Transverse colon (tissue), 4 donors: ENCODE results near the gene RAP1GDS1. TPM values are rescaled to one million over a fixed set of nuclear protein-coding genes. Genes with fewer than 3 reads are reported as not detected.

Experiments used
- DNase-seq: peaks from one replicate; pipeline ENCODE4 v3.0.0-alpha.2; 2019
- H3K27ac ChIP-seq, 4 donors: fragments of 200-600 bp; sonication (generic); 2 replicates each; pipeline ENCODE4 v1.5.1; 2016 to 2018; ENCODE audit warnings: inconsistent platforms in 4 of 4
- H3K27me3 ChIP-seq: fragments of 200-600 bp; sonication (generic); 2 replicates; pipeline ENCODE4 v1.5.1; 2017; ENCODE audit warnings: inconsistent platforms
- H3K36me3 ChIP-seq, 4 donors: fragments of 200-600 bp; sonication (generic); 2 replicates each; pipeline ENCODE4 v1.5.1; 2017 to 2019; ENCODE audit warnings: inconsistent platforms in 4 of 4
- H3K4me1 ChIP-seq, 4 donors: fragments of 200-600 bp; sonication (generic); 2 replicates each; pipeline ENCODE4 v1.5.1; 2017 to 2020; ENCODE audit warnings: inconsistent platforms in 4 of 4
- H3K4me3 ChIP-seq, 4 donors: fragments of 200-600 bp; sonication (generic); 1 replicate in 1 of 4; 2 replicates in 3 of 4; pipeline versions ENCODE4 v1.5.1 to v1.6.1; 2017 to 2019; ENCODE audit warnings: inconsistent platforms in 4 of 4
- H3K9me3 ChIP-seq, 2 donors: fragments of 200-600 bp; sonication (generic); 2 replicates each; pipeline ENCODE4 v1.5.1; 2017 to 2019; ENCODE audit warnings: inconsistent platforms in 2 of 2
- CTCF ChIP-seq, 5 experiments: fragments of 200-600 bp in 3 of 5; fragments of 450-650 bp in 2 of 5; sonication (generic) in 3 of 5; IDR thresholded peaks; 1 replicate in 2 of 5; 2 replicates in 3 of 5; pipeline ENCODE4 v1.5.1; 2016 to 2017; ENCODE audit warnings: antibody characterized with exemption in 5 of 5, inconsistent platforms in 3 of 5, mild to moderate bottlenecking in 2 of 5, moderate library complexity in 1 of 5
- EP300 ChIP-seq: sonication (generic); formaldehyde crosslinking; IDR thresholded peaks from one replicate; pipeline ENCODE4 v1.6.1; 2017; ENCODE audit warnings: antibody characterized with exemption, low read depth
- POLR2A ChIP-seq: fragments of 450-650 bp; IDR thresholded peaks from one replicate; pipeline ENCODE4 v1.6.1; 2016; ENCODE audit warnings: antibody characterized with exemption, mild to moderate bottlenecking, moderate library complexity
- POLR2AphosphoS5 ChIP-seq, 3 donors: sonication (generic); formaldehyde crosslinking; IDR thresholded peaks; one replicate each; pipeline ENCODE4 v1.6.1; 2016; ENCODE audit warnings: antibody characterized with exemption in 3 of 3
- WGBS, 2 donors: methylation state at CpG; one replicate each; pipeline ENCODE4 v1.1.5; 2018; ENCODE audit warnings: low coverage in 1 of 2; 5-methylcytosine and 5-hydroxymethylcytosine counted together
- in situ Hi-C, 4 donors: fragments of 200-750 bp; cut with MboI; loops; one replicate each; pipeline versions ENCODE4 v1.15.0 to v1.15.1; 2017; ENCODE audit warnings: low sequenced_read_pairs in 3 of 4, low pct_ligation_motif_present in 1 of 4, low pct_unique_long_range_greater_than_20kb in 1 of 4
- intact Hi-C: fragments of 100-400 bp; cut with DNase I; formaldehyde crosslinking; loops from one replicate; pipeline ENCODE4 v1.15.1; 2023; ENCODE audit warnings: low total_unique reads
- total RNA-seq, 4 donors: library from RNA; depleted of rRNA; stranded (reverse); fragments of >200 nt; gene quantifications; one replicate each; pipeline ENCODE4 v1.1.0, GENCODE V29; 2016

The RAP1GDS1 gene
- total RNA-seq, 4 donors from 2014 or later = 6.7 to 44.3 (median 34.2) TPM

GRCh38 chr4:98385831-98386230 is 124.6 kb downstream of the RAP1GDS1 start:
- Histone ChIP-seq H3K27me3 (no peaks in the 10 kb centered on the region), H3K4me3 (no peak overlapping the region), H3K9me3 (no peaks in the 10 kb centered on the region), H3K4me1 (no peaks in the 10 kb centered on the region), H3K36me3 (no peaks in the 10 kb centered on the region), H3K27ac (no peak overlapping the region)
- no peak for TF ChIP-seq POLR2A
- no peak for TF ChIP-seq EP300
- TF ChIP-seq CTCF (IDR thresholded peaks at IDR 0.05) = no peak
- no peak for TF ChIP-seq POLR2AphosphoS5 (IDR thresholded peaks at IDR 0.05)
- DNase-seq = no peak
- in situ Hi-C loops = no loop called here
- 78 to 86% methylated on average over 2 of the region's 2 CpGs for whole genome bisulfite sequencing, 2 donors
- intact Hi-C loops = no loop called here

GRCh38 chr4:98387345-98388026 is 126.3 kb downstream of the RAP1GDS1 start:
- intact Hi-C loops = no loop called here
- in situ Hi-C loops = no loop called here
- H3K27me3 ChIP-seq = no peaks in the 10 kb centered on the region
- no peak overlapping the region for H3K27ac ChIP-seq
- H3K4me3 ChIP-seq = no peak overlapping the region
- H3K4me1 ChIP-seq = no peaks in the 10 kb centered on the region
- H3K9me3 ChIP-seq = no peaks in the 10 kb centered on the region
- WGBS, 2 donors = 94 to 100% methylated on average over 3 to 5 of the region's 5 CpGs
- TF ChIP-seq POLR2AphosphoS5 (IDR thresholded peaks at IDR 0.05) = no peak
- TF ChIP-seq EP300 = no peak
- TF ChIP-seq POLR2A = no peak
- DNase-seq = no peak
- H3K36me3 ChIP-seq = peaks cover 0 to 2% (median 0%) of the 10 kb centered on the region in 4 donors

GRCh38 chr4:98394134-98394533 is 132.9 kb downstream of the RAP1GDS1 start:
- WGBS, 2 donors = 93 to 100% methylated on average over 1 of the region's 1 CpG
- no peak for DNase-seq
- TF ChIP-seq CTCF (IDR thresholded peaks at IDR 0.05) (no peak), POLR2AphosphoS5 (IDR thresholded peaks at IDR 0.05) (no peak), EP300 (no peak), POLR2A (no peak)
- H3K9me3 ChIP-seq = no peaks in the 10 kb centered on the region
- intact Hi-C loops = no loop called here
- peaks cover 0 to 9% (median 0%) of the 10 kb centered on the region in 4 donors for H3K36me3 ChIP-seq
- no peaks in the 10 kb centered on the region for H3K4me1 ChIP-seq
- no peaks in the 10 kb centered on the region for H3K27me3 ChIP-seq
- H3K4me3 ChIP-seq = no peak overlapping the region
- in situ Hi-C loops = no loop called here
- no peak overlapping the region for H3K27ac ChIP-seq

GRCh38 chr4:98399915-98400314 is 138.7 kb downstream of the RAP1GDS1 start:
- TF ChIP-seq POLR2AphosphoS5 (IDR thresholded peaks at IDR 0.05) = no peak
- 96% methylated on average over 1 of the region's 1 CpG; no CpG with 5 or more reads in 1 of the 2 donors for WGBS, 2 donors
- no peak for DNase-seq
- Histone ChIP-seq H3K27me3 (no peaks in the 10 kb centered on the region), H3K27ac (no peak overlapping the region), H3K36me3 (no peaks in the 10 kb centered on the region), H3K4me3 (no peak overlapping the region), H3K4me1 (no peaks in the 10 kb centered on the region), H3K9me3 (no peaks in the 10 kb centered on the region)
- intact Hi-C loops (no loop called here), in situ Hi-C loops (no loop called here)

- WGBS, 2 donors = 70 to 79% methylated on average over 2 of the region's 2 CpGs
- TF ChIP-seq EP300 (no peak), CTCF (IDR thresholded peaks at IDR 0.05) (no peak), POLR2AphosphoS5 (IDR thresholded peaks at IDR 0.05) (no peak), POLR2A (no peak)
- Histone ChIP-seq H3K9me3 (no peaks in the 10 kb centered on the region), H3K4me1 (no peaks in the 10 kb centered on the region), H3K36me3 (peaks cover 0 to 17% (median 0%) of the 10 kb centered on the region in 4 donors), H3K27me3 (no peaks in the 10 kb centered on the region), H3K27ac (no peak overlapping the region), H3K4me3 (no peak overlapping the region)
- DNase-seq = no peak
- intact Hi-C loops (no loop called here), in situ Hi-C loops (no loop called here)
Measured at GRCh38 chr4:98406819-98407218, 145.6 kb downstream of the RAP1GDS1 start.
